Kasumi-1 (cell line): ENCODE results near the gene TAF11L7.
"Not testable (repeated sequence)": the region's sequence is repeated elsewhere in the genome, so short reads cannot be mapped to it uniquely, and the experiment has no call there.

Experiments used
- DNase-seq, 2 experiments: peaks; one replicate each; lab custom pipeline; 2025; lab: John Stamatoyannopoulos, UW

TAF11L7 gene

DNA sequence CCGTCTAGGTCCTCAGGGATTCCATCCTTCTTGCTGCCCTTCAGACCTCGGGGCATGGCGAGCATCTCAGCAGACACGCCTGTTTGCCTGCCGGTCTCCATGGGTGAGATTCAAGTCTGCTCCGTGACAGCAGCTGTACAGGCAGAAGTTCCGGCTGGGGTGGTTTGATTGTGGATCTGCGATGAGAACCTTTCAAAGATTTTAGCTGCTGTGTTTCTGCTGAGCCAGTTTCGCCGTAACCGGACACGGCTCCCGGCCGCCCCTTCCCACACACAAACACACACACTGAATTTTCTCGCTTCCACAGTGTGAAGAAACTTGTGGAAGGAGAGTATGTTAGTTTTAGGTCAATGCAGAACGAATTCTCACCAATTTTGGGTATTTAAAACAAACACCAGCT, at the start of gene TAF11L7:
Gene TAF11L7, minus strand, starts transcription at position 101 of the 400 bp plus-strand sequence.
- not testable (repeated sequence) for DNase-seq

DNA sequence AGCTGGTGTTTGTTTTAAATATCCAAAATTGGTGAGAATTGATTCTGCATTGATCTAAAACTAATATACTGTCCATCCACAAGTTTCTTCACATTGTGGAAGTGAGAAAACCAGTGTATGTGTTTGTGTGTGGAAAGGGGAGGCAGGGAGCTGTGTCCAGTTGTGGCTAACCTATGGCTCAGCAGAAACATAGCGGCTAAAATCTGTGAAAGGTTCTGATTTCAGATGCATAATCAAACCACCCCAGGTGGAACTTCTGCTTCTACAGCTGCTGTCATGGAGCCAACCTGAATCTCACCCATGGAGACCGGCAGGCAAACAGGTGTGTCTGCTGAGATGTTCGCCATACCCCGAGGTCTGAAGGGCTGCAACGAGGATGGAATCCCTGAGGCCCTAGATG, 48.6 kb upstream of the TAF11L7 start, which contains the start of gene TAF11L14:
Gene TAF11L14, plus strand, starts transcription at position 301 of the 400 bp plus-strand sequence.
- DNase-seq, result no peak

DNA sequence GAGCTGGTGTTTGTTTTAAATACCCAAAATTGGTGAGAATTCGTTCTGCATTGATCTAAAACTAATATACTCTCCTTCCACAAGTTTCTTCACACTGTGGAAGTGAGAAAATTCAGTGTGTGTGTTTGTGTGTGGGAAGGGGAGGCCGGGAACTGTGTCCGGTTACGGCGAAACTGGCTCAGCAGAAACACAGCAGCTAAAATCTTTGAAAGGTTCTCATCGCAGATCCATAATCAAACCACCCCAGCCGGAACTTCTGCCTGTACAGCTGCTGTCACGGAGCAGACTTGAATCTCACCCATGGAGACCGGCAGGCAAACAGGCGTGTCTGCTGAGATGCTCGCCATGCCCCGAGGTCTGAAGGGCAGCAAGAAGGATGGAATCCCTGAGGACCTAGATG, 46.2 kb upstream of the TAF11L7 start, which contains the start of gene TAF11L13:
Gene TAF11L13, plus strand, starts transcription at position 301 of the 400 bp plus-strand sequence.
- not testable (repeated sequence) for DNase-seq

DNA sequence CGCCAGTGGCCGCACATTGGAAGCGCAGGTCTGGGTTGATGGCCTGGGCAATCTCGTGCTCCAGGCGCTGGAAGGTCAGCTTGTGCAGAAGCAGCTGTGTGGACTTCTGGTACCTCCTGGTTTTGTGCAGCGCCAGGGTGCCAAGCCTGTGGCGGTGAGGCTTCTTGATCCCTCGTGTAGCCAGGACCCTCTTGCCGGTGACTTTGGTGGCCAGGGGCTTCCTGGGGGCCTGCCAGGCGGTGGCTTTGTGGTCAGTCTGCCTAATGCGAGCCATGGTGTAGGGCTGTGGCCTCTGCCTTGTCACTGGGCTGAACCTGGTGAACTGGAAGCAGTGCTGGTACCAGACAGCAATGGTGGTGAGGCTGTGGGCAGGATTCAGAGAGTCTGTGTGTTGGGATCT, 40.1 kb upstream of the TAF11L7 start:
- no peak for DNase-seq

DNA sequence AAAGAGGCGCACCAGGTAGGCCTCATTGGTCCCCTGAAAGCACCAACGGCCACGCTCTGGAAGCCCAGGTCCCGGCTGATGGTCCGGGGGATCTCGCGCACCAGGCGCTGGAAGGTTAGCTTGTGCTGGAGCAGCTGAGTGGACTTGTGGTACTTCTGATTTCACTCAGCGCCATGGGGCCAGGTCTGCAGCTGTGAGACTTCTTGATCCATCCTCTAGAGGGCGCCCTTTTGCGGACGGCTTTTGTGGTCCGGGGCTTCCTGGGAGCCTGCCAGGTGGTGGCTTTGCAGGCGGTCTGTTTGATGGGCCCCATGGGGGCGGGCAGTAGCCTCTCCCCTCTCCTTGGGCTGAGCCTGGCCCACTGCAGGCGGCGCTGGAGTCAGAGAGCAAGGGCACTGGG, 35.1 kb upstream of the TAF11L7 start:
- no peak for DNase-seq

DNA sequence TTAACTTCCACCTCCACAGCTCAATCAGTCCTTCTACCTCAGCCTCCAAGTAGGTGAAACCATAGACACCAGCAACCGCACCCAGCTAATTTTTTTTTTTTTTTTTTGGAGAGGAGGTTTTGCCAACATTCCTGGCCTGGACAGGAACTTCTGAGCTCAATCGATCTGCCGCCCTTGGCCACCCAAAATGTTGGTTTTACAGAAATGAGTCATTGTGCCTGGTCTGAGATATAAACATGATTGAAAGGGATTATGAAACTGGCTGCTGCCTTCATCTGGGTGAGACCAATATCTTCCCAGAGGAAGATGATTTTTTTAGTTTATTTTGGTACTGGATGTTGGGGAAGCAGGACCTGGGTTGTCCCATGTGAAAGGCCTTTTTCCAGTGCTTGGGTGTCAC, 33.8 kb upstream of the TAF11L7 start:
- DNase-seq, result no peak

DNA sequence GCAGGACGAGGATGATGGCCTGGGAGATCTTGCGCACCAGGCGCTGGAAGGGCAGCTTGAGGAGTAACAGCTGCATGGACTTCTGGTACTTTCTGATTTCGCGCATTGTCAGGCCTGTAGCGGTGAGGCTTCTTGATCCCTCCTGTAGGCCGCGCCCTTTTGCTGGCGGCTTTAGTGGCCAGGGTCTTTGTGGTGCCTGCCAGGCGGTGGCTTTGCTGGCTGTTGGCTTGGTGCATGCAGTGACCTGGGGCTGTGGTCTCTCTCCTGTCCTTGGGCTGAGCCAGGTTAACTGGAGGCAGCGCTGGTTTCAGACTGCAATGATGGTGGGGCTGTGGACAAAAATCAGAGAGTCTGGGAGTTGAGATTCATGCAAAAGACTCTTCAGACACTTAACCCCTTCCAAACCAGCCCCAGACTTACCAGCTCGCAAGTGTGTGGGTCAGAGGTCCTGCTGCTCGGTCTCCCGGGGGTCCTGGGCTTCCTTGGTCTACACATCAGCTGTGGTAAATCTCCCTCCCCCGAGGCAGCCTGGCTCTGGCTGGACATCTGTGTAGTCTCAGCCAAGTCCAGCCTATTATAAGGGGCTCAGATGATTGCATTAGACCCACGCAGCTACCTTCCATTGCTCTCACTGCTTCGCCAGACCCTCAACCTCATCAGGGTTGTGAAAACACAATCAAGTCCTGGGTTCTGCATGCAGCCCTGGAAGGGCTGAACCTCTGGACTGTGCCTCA, 29.5 kb upstream of the TAF11L7 start:
- DNase-seq, result no peak

DNA sequence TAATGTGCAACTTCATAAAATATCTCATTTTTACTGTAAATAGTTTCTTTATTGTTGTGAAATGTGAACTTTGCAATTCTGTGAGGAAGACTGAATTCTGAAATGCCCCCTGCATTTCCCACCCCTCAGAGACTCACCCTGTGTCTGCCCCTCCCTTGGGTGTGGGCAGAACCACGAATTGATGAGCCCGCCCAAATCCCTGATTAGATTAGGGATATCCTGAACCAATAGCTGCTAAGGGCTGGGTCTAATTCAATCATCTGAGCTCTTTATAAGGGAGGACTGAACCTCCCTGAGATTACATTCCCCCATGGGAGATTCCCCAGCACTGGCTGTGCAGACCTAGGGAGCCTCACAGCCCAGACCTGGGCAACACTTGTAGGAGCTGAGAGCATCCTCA, 24.5 kb upstream of the TAF11L7 start, which contains the start of gene TAF11L12:
Gene TAF11L12, plus strand, starts transcription at position 301 of the 400 bp plus-strand sequence.
- not testable (repeated sequence) for DNase-seq

DNA sequence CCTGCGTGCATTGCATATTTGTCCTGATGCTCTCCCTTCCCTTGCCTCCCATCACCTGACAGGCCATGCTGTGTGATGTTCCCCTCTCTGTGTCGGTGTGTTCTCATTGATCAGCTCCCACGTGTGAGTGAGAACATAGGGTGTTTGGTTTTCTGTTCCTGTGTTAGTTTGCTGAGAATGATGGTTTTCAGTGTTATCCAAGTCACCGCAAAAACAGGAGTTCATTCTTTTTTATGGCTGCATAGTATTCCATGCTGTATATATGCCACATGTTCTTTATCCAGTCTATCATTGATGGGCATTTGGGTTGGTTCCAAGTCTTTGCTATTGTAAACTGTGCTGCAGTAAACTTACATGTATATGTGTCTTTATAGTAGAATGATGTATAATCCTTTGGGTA, 21.9 kb upstream of the TAF11L7 start:
- DNase-seq, result not testable (repeated sequence)

DNA sequence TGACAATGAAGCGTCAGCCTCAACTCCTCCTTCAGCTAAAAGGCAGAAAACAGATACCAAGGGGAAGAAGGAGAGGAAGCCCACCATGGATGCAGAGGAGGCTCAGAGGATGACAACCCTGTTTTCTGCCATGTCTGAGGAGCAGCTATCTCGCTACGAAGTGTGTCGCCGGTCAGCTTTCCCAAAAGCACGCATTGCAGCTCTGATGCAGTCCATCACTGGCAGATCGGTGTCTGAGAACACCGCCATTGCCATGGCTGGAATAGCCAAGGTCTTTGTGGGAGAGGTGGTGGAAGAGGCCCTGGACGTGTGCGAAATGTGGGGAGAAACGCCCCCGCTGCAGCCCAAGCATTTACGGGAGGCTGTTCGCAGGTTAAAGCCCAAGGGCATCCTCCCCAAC, 19.4 kb upstream of the TAF11L7 start:
- no peak for DNase-seq

DNA sequence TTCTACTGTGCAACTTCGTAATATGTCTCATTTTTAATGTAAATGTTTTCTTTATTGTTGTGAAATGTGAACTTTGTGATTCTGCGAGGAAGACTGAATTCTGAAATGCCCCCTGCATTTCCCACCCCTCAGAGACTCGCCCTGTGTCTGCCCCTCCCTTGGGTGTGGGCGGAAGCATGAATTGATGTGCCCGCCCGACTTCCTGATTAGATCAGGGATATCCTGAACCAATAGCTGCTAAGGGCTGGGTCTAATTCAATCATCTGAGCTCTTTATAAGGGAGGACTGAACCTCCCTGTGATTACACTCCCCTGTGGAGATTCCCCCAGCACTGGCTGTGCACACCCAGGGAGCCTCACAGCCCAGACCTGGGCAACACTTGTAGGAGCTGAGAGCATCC, 18.3 kb upstream of the TAF11L7 start, which contains the start of gene TAF11L11:
Gene TAF11L11, plus strand, starts transcription at position 304 of the 400 bp plus-strand sequence.
- not testable (repeated sequence) for DNase-seq

DNA sequence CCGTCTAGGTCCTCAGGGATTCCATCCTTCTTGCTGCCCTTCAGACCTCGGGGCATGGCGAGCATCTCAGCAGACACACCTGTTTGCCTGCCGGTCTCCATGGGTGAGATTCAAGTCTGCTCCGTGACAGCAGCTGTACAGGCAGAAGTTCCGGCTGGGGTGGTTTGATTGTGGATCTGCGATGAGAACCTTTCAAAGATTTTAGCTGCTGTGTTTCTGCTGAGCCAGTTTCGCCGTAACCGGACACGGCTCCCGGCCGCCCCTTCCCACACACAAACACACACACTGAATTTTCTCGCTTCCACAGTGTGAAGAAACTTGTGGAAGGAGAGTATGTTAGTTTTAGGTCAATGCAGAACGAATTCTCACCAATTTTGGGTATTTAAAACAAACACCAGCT, 12.2 kb upstream of the TAF11L7 start, which contains the start of gene TAF11L10:
Gene TAF11L10, minus strand, starts transcription at position 101 of the 400 bp plus-strand sequence.
- not testable (repeated sequence) for DNase-seq

DNA sequence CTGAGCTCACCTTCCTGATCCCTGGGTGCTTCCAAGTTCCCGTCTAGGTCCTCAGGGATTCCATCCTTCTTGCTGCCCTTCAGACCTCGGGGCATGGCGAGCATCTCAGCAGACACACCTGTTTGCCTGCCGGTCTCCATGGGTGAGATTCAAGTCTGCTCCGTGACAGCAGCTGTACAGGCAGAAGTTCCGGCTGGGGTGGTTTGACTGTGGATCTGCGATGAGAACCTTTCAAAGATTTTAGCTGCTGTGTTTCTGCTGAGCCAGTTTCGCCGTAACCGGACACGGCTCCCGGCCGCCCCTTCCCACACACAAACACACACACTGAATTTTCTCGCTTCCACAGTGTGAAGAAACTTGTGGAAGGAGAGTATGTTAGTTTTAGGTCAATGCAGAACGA, 8.7 kb upstream of the TAF11L7 start, which contains the start of gene TAF11L9:
Gene TAF11L9, minus strand, starts transcription at position 140 of the 400 bp plus-strand sequence.
- not testable (repeated sequence) for DNase-seq

DNA sequence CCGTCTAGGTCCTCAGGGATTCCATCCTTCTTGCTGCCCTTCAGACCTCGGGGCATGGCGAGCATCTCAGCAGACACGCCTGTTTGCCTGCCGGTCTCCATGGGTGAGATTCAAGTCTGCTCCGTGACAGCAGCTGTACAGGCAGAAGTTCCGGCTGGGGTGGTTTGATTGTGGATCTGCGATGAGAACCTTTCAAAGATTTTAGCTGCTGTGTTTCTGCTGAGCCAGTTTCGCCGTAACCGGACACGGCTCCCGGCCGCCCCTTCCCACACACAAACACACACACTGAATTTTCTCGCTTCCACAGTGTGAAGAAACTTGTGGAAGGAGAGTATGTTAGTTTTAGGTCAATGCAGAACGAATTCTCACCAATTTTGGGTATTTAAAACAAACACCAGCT, 5.3 kb upstream of the TAF11L7 start, which contains the start of gene TAF11L8:
Gene TAF11L8, minus strand, starts transcription at position 101 of the 400 bp plus-strand sequence.
- not testable (repeated sequence) for DNase-seq
